ENCODE results near the gene NRG2.

NRG2 gene

DNA sequence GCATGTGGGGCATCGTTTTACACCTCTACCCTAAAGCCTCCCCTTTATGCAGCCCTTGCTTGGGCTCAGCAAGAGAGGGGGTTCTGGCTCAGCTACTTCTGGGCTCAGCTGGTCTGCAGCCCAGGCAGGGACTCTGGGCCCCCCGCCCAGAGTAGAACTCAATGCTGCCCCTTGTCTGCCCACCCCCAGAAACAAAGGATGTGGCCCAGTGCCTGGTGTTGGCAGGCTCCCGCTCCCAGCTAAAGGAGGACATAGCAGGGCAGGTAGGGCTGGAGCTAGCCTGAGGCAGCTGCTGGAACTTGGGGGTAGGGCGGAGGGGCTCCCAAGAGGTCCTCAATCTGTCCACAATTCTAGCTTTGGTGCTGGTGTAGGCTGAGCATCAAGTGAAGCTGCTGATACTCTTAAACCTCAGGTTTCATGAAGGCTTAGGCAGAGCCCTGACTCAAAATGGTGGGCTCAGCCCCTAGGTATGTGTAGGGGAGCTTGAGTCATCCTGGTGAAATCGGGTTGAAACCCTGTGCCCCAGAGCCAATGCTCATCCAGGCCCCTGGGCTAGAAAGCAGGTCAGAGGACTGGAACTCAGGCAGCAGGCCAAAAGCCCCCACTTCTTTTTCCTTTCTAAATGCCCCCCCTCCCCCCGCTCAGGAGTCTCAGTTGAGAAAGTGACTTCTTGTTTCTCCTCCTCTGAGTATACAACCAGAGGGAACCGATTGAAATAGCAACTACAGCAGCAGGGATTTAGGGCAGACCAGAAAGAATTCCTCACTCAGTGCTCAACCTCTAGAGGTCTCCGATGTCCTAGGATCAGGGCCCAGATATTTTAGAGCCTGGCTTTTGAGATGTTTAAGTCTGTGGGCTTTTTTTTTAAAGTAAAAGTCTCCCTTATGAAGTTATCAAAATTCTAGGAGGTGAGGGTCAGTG is 236.1 kb downstream of the NRG2 start:
- DNase-seq, result no peak

DNA sequence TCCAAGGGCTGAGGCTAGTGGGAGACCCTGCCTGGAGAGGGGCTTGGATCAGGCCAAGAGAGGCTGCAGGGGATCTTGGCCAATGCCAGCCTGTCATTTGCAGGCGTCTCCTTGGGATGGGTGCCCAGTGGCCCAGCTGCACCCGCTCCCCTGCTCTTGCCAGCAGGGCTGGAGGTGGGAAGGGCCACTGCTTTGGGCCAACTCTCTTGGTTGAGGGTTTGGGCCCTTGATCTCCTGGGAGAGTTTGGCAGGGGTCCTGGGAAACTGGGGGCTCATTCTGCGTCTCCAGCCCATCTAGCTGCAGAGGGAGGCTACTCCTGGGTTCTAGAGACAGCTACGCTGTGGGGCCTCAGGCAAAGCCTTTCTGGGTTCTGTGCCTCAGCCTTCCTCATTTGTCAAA is 237.0 kb downstream of the NRG2 start:
- DNase-seq, result no peak

DNA sequence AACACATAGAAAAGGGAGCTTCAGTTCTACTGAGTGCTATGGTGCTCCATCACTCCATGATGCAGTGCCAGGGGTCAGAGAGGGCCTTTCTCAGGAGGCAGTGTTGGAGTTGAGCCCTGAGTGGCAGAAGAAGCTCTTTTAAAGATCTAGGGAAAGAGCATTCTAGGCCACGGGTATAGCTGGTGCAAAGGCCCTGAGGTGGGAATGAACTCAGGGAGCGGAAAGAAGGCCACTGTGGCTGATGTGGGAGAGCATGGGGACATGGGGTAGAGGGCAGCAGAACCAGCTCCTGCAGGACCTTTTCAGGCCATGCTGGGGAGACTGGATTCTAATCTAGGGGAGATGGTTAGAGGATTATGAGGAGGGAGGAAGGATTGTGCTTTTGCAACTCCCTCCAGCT is 237.6 kb downstream of the NRG2 start:
- DNase-seq, result no peak

DNA sequence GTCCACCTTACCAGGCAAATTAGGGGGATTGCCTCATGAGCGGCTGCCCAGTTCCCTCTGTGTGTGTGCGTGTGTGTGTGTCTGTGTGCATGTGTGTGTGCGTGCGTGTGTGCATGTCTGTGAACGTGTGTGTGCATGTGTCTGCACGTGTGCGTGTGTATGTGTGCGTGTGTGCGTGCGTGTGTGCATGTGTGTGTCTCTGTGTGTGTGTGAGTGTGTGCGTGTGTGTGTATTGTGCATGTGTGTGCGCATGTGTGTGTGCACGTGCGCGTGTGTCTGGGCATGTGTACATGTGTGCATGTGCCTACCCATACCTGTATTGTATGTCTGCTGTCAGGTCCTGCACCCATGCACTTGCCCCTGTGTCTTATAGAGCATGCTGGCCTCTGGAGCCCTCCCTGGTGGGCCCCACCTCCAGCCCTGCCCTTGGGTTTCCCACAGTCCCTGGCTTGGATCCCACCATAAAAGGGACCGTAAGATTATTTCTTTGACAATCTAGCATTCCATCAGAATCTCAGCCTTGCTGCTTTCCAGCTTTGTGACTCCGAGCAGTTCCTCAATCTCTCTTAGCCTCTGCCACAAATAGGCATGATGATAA is 238.2 kb downstream of the NRG2 start:
- no peak for DNase-seq

DNA sequence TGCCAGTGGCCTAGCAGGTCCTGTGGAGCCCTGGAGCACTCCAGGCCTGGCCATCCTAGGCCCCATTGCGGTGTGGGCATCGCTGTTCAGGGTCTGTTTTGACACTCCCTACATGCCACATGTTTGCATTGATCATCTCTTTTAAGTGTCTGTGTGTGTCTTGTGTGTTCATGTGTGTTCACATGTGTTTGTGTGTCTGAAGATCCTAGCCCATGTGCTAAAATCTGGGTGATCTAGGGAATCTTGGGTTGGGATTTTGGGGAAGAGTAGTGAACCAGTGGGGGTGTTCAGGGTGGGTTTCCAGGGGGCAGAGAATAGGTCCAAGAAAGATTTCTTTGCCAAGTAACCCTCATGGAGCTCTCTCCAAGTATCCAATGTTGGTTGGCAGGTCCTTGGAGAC is 239.1 kb downstream of the NRG2 start:
- DNase-seq, result no peak

DNA sequence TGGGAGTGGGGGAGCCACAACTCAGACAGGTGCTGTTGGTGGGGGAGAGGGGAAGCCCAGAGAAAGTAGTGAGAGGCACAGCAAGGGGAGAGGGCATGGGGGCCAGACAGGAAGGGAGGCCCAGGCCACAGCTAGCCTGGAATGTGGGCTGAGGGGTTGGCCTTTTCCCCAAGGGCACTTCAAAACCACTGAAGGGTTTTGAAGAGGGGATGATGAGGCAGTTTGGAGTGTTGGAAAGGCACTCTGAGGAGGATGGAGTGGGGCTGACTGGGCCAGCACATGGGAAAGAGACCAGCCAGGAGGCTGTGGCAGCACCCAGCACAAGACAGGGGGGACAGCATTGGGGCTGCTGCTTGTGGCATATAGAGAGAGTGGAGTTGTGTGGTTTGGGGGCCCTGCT is 243.7 kb downstream of the NRG2 start:
- DNase-seq, result no peak

DNA sequence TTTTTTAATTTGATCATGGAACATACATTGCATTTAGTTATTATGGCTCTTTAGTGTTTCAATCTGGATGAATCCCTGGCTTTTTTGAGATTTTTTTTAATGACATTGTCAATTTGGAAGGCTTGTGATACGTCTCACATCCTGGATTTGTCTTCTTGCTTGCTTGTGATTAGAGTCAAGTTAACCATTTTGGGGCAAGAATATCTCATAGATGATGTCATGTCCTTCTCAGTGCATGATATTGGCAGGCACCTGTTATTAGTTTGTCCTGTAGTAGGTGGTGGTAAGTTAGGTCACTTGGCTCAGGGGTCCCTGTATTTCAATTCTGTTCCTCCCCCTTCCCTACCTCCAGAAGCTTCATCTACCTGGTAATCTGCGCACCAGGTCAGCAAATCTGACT is 244.2 kb downstream of the NRG2 start:
- no peak for DNase-seq

DNA sequence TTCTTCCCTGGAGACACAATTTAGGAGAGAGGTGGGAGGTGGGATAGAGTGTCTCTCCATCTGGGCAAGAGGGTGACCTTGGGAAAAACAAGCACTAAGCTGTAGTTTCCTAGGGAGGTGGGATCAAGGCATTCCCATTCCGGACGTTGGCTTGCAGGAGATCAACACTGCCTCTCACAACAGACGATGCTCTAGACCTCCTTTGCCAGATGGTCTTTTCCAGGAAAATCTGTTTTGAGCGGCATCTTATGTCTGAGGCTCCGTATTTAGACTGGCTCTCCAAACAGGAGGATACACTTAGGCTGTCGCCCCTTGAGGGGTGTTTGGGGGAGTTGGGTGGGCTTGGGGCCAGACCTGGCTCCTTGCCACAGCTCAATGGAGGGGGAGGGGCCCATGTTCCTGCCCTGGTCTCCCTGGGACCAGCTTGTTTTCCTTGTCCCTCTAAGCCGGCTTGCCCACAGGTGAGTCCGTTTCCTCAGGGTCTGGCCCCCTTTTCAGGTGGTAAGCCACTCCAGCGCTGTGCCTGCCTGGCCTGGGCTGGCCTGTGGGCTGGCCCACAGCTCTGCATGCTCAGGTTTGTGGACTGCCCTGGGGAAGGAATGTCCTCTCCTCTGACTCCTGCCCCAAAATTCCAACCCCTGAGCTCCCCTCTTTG is 245.1 kb downstream of the NRG2 start:
- DNase-seq, result no peak

DNA sequence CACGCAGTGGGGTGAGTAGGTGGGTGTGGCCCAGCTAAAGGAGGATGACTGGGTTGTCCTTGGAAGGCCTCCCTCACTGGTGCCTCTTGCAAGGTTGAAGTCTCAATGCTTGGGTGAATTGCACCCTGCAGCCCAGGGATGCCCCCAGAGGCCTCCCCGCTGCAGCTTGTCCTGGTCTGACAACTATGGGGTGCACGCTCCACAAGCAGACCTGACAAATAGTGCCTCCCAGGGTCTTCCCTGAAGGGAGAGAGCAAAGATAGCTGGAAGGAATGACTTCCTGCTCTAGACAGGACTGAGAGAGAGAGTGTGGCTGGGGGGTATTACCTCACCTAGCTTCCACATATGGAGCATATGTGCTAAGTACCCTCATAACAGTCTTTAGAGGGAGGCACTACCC is 245.8 kb downstream of the NRG2 start:
- no peak for DNase-seq
